Measurements from ENCODE around the gene LAMA3.

The LAMA3 gene

GRCh38 chr18:23856466-23857163 is 167.4 kb downstream of the LAMA3 start:
- DNase-seq = no peak

- DNase-seq = no peak
Measured at GRCh38 chr18:23857164-23857552, 167.9 kb downstream of the LAMA3 start.

- no peak for DNase-seq
Measured at GRCh38 chr18:23857756-23858155, 168.5 kb downstream of the LAMA3 start.

GRCh38 chr18:23859466-23860336 is 170.4 kb downstream of the LAMA3 start:
- DNase-seq = no peak

- no peak for DNase-seq
Measured at GRCh38 chr18:23861326-23861725, 172.1 kb downstream of the LAMA3 start.

- no peak for DNase-seq
Measured at GRCh38 chr18:23861805-23862470, 172.7 kb downstream of the LAMA3 start.

GRCh38 chr18:23864624-23865023 is 175.4 kb downstream of the LAMA3 start:
- no peak for DNase-seq

GRCh38 chr18:23867006-23867405 is 177.8 kb downstream of the LAMA3 start:
- DNase-seq = no peak

GRCh38 chr18:23868136-23868785 is 179.0 kb downstream of the LAMA3 start:
- no peak for DNase-seq

- DNase-seq = no peak
Measured at GRCh38 chr18:23870676-23871380, 181.6 kb downstream of the LAMA3 start.

GRCh38 chr18:23871410-23871809 is 182.2 kb downstream of the LAMA3 start:
- no peak for DNase-seq

- DNase-seq = no peak
Measured at GRCh38 chr18:23872701-23873550, 183.7 kb downstream of the LAMA3 start.

GRCh38 chr18:23875966-23876895 is 187.0 kb downstream of the LAMA3 start:
- DNase-seq = no peak

- DNase-seq = no peak
Measured at GRCh38 chr18:23876921-23877320, 187.7 kb downstream of the LAMA3 start.

- DNase-seq = no peak
Measured at GRCh38 chr18:23877371-23877770, 188.1 kb downstream of the LAMA3 start.

- no peak for DNase-seq
Measured at GRCh38 chr18:23878336-23878900, 189.2 kb downstream of the LAMA3 start.

GRCh38 chr18:23879126-23879525 is 189.9 kb downstream of the LAMA3 start:
- DNase-seq = no peak

GRCh38 chr18:23879544-23879943 is 190.3 kb downstream of the LAMA3 start:
- no peak for DNase-seq

- DNase-seq = no peak
Measured at GRCh38 chr18:23879966-23880565, 190.8 kb downstream of the LAMA3 start.

All from NCI-H2107 (cell line).